ENCODE measurements around the gene CFAP20DC.

The CFAP20DC gene

GRCh38 chr3:59016930-59017616 lies 32.8 kb downstream of the CFAP20DC start:
- no peak for TF ChIP-seq CTCF (IDR thresholded peaks at IDR 0.05)
- H3K9me3 Mint-ChIP-seq = peaks cover 5% of the 10 kb centered on the region
- H3K27ac Mint-ChIP-seq = no peak overlapping the region
- H3K4me1 Mint-ChIP-seq = no peaks in the 10 kb centered on the region
- no peak for DNase-seq
- H3K4me3 Mint-ChIP-seq = no peak overlapping the region
- H3K36me3 Mint-ChIP-seq (ENCODE audit: low read depth) = peaks cover 12% of the 10 kb centered on the region
- H3K27me3 Mint-ChIP-seq (ENCODE audit: low read depth, poor library complexity) = no peaks in the 10 kb centered on the region

- H3K9me3 Mint-ChIP-seq = peaks cover 19% of the 10 kb centered on the region
- no peak overlapping the region for H3K27ac Mint-ChIP-seq
- peaks cover 26% of the 10 kb centered on the region for H3K36me3 Mint-ChIP-seq (ENCODE audit: low read depth)
- no peaks in the 10 kb centered on the region for H3K27me3 Mint-ChIP-seq (ENCODE audit: low read depth, poor library complexity)
- no peaks in the 10 kb centered on the region for H3K4me1 Mint-ChIP-seq
- no peak overlapping the region for H3K4me3 Mint-ChIP-seq
- TF ChIP-seq CTCF (IDR thresholded peaks at IDR 0.05) = no peak
- DNase-seq = no peak
Measured at GRCh38 chr3:59013611-59014010, 36.2 kb downstream of the CFAP20DC start.

- Mint-ChIP-seq H3K36me3 (ENCODE audit: low read depth) (peaks cover 17% of the 10 kb centered on the region), H3K9me3 (peaks cover 13% of the 10 kb centered on the region), H3K4me3 (no peak overlapping the region), H3K27ac (no peak overlapping the region), H3K4me1 (peaks cover 5% of the 10 kb centered on the region), H3K27me3 (ENCODE audit: low read depth, poor library complexity) (no peaks in the 10 kb centered on the region)
- no peak for DNase-seq
- no peak for TF ChIP-seq CTCF (IDR thresholded peaks at IDR 0.05)
Measured at GRCh38 chr3:59006634-59007517, 42.9 kb downstream of the CFAP20DC start.

- TF ChIP-seq CTCF (IDR thresholded peaks at IDR 0.05) = no peak
- Mint-ChIP-seq H3K9me3 (no peaks in the 10 kb centered on the region), H3K27ac (no peak overlapping the region), H3K36me3 (ENCODE audit: low read depth) (no peaks in the 10 kb centered on the region), H3K4me3 (no peak overlapping the region), H3K27me3 (ENCODE audit: low read depth, poor library complexity) (no peaks in the 10 kb centered on the region), H3K4me1 (peaks cover 22% of the 10 kb centered on the region)
- no peak for DNase-seq
Measured at GRCh38 chr3:59001675-59002074, 48.1 kb downstream of the CFAP20DC start.

GRCh38 chr3:58999774-59000160 lies 50.1 kb downstream of the CFAP20DC start:
- no peak for DNase-seq
- Mint-ChIP-seq H3K27ac (no peak overlapping the region), H3K9me3 (no peaks in the 10 kb centered on the region), H3K4me1 (peaks cover 17% of the 10 kb centered on the region), H3K4me3 (no peak overlapping the region), H3K36me3 (ENCODE audit: low read depth) (no peaks in the 10 kb centered on the region), H3K27me3 (ENCODE audit: low read depth, poor library complexity) (no peaks in the 10 kb centered on the region)
- TF ChIP-seq CTCF (IDR thresholded peaks at IDR 0.05) = no peak

Measured in nephron progenitor cell (in vitro differentiated cells).